ENCODE data around the gene SLC39A6. TPM values are rescaled to one million over a fixed set of nuclear protein-coding genes. Genes with fewer than 3 reads are reported as not detected.
"Not testable (repeated sequence)": the region's sequence is repeated elsewhere in the genome, so short reads cannot be mapped to it uniquely, and the experiment has no call there.

The SLC39A6 gene
- total and polyA plus RNA-seq, 9 donors = 39.7 to 96.5 (median 55.0) TPM

- Histone ChIP-seq H3K9me3 (no peaks in the 10 kb centered on the region), H3K36me3 (no peaks in the 10 kb centered on the region), H3K27ac (no peak overlapping the region), H3K4me1 (ENCODE audit: insufficient read depth) (no peaks in the 10 kb centered on the region), H3K27me3 (no peaks in the 10 kb centered on the region), H3K4me3 (no peak overlapping the region)
- WGBS, 3 donors = 44 to 69% (median 51%) methylated on average over 6 of the region's 6 CpGs
- intact Hi-C loops (cut with DNase I) = no loop called here
- TF ChIP-seq POLR2A (IDR thresholded peaks at IDR 0.05) (no peak), EP300 (IDR thresholded peaks at IDR 0.05) (no peak), CTCF (IDR thresholded peaks at IDR 0.05) (no peak)
- no peak for DNase-seq
Observed at GRCh38 chr18:36078751-36079529, 50.2 kb downstream of the SLC39A6 start.

- H3K27me3 ChIP-seq; H3K36me3 ChIP-seq; H3K9me3 ChIP-seq; intact Hi-C loops (cut with DNase I); H3K27ac ChIP-seq; DNase-seq; H3K4me1 ChIP-seq (ENCODE audit: insufficient read depth); H3K4me3 ChIP-seq: not testable (repeated sequence)
- 90 to 99% (median 95%) methylated on average over 16 to 18 of the region's 27 CpGs for WGBS, 3 donors
Observed at GRCh38 chr18:36077764-36078163, 51.4 kb downstream of the SLC39A6 start.

GRCh38 chr18:36075862-36076587 lies 53.1 kb downstream of the SLC39A6 start:
- Histone ChIP-seq H3K4me1 (ENCODE audit: insufficient read depth) (no peaks in the 10 kb centered on the region), H3K27me3 (no peaks in the 10 kb centered on the region), H3K4me3 (no peak overlapping the region), H3K9me3 (no peaks in the 10 kb centered on the region), H3K36me3 (no peaks in the 10 kb centered on the region), H3K27ac (no peak overlapping the region)
- no peak for TF ChIP-seq EP300 (IDR thresholded peaks at IDR 0.05)
- TF ChIP-seq CTCF (IDR thresholded peaks at IDR 0.05) = no peak
- no peak for TF ChIP-seq POLR2A (IDR thresholded peaks at IDR 0.05)
- DNase-seq = no peak
- 66 to 69% (median 68%) methylated on average over 6 of the region's 6 CpGs for WGBS, 3 donors
- intact Hi-C loops (cut with DNase I) = no loop called here

- DNase-seq = no peak
- Histone ChIP-seq H3K27me3 (no peaks in the 10 kb centered on the region), H3K4me1 (ENCODE audit: insufficient read depth) (no peaks in the 10 kb centered on the region), H3K27ac (no peak overlapping the region), H3K9me3 (no peaks in the 10 kb centered on the region), H3K4me3 (no peak overlapping the region), H3K36me3 (no peaks in the 10 kb centered on the region)
- 64 to 69% (median 66%) methylated on average over 4 of the region's 4 CpGs for WGBS, 3 donors
- no peak for TF ChIP-seq EP300 (IDR thresholded peaks at IDR 0.05)
- no peak for TF ChIP-seq CTCF (IDR thresholded peaks at IDR 0.05)
- no peak for TF ChIP-seq POLR2A (IDR thresholded peaks at IDR 0.05)
- intact Hi-C loops (cut with DNase I) = no loop called here
Observed at GRCh38 chr18:36074435-36074834, 54.7 kb downstream of the SLC39A6 start.

- 39 to 47% (median 39%) methylated on average over 1 of the region's 1 CpG for WGBS, 3 donors
- no peak for DNase-seq
- no peak overlapping the region for H3K27ac ChIP-seq
- intact Hi-C loops (cut with DNase I) = no loop called here
- no peaks in the 10 kb centered on the region for H3K9me3 ChIP-seq
- no peak for TF ChIP-seq EP300 (IDR thresholded peaks at IDR 0.05)
- no peak for TF ChIP-seq POLR2A (IDR thresholded peaks at IDR 0.05)
- no peak for TF ChIP-seq CTCF (IDR thresholded peaks at IDR 0.05)
- no peak overlapping the region for H3K4me3 ChIP-seq
- H3K4me1 ChIP-seq (ENCODE audit: insufficient read depth) = no peaks in the 10 kb centered on the region
- no peaks in the 10 kb centered on the region for H3K36me3 ChIP-seq
- no peaks in the 10 kb centered on the region for H3K27me3 ChIP-seq
Observed at GRCh38 chr18:36073676-36074075, 55.5 kb downstream of the SLC39A6 start.

- 90 to 95% (median 93%) methylated on average over 8 of the region's 8 CpGs for WGBS, 3 donors
- H3K27me3 ChIP-seq; H3K4me3 ChIP-seq; intact Hi-C loops (cut with DNase I); H3K9me3 ChIP-seq; H3K4me1 ChIP-seq (ENCODE audit: insufficient read depth); DNase-seq; H3K36me3 ChIP-seq; H3K27ac ChIP-seq: not testable (repeated sequence)
Observed at GRCh38 chr18:36072406-36072805, 56.7 kb downstream of the SLC39A6 start.
